GM21390 (cell line): ENCODE results near the gene ASAP3.

ENCODE experiments used
- ATAC-seq: cut with Tn5 transposase; IDR thresholded peaks from one replicate; pipeline ENCODE4 v1.9.1; 2021; ENCODE audit not compliant: unreplicated experiment

Gene ASAP3

DNA sequence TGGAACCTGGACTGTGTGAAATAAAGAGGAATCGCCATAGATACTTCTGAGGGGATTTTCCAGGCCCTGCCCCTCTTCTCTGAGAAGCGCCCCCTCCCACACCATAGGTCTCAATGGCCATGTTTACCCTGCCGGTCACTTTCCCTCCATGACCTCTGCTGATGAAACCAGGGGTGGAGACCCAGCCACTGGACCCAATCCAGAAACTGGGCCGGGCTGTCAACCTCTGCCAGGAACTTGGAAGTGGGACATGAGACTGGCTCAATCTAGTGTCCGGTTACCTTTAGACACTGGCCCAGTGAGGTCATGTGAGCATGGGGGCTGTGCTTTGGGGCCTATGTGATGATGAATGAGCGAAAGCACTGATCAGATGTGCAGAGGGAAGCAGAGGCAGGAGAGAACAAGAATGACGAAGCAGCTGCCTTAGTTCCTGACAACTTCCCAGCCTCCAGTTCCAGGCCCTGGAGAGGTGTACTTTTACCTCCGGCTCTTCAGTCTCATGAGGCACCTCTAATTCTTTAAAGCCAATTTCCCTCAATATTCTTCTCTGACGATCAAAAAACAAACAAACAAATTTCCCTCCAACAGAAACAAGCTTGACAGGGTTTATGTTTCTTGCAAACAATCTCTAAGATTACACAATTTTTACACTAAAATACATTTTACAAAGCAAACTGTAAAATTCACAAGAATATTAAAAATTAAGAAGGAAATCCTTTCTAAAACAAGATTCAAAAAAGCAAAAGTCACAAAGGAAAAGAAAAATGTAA is 4.9 kb downstream of the ASAP3 start:
- ATAC-seq: no peak

DNA sequence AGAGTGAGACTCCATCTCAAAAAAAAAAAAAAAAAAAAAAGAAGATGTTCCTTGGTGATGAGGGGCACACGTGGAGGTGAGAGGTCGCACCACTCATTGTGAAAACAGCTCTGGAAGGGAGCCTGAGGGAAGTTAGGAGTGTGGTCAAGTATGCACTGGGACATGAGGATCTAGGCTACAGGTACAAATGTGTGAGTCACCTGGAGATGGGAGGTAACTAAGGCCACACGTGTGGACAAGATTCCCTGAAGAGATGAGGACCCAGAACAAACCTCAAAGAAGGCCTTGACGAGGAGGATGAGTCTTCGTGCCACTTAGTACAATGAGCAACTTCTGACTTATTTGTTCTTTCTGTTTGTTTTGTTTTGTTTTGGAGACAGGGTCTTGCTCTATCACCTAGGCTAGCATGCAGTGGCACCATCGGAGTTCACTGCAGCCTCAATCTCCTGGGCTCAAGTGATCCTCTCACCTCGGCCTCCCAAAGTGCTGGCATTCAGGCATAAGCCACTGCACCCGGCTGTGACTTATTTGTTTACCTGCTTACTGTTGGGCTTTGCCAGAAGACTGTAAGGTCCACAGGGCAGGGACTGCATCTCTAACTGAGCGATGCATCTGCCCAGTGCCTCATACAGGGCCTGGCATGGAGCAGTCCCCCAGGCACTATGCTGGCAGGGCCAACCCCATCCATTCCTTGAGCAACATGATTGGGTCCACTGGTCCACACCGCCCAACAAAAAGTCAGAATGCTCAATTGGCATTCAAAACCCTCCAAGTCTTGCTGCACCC is 6.4 kb downstream of the ASAP3 start:
- no peak for ATAC-seq

DNA sequence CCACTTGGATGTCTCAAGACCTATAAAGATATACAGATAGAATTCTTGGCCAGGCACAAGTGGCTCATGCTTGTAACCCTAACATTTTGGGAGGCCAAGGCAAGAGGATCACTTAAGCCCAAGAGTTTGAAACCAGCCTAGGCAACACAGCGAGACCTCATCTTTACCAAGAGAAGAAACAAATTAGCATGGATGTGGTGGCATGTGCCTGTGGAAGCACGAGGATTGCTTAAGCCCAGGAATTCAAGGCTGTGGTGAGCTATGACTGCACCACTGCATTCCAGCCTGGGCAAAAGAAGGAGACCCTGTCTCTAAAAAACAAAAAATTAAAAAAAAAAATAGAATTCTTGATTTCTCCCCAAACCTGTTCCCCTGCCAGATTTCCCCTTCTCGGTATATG is 8.3 kb downstream of the ASAP3 start:
- no peak for ATAC-seq

DNA sequence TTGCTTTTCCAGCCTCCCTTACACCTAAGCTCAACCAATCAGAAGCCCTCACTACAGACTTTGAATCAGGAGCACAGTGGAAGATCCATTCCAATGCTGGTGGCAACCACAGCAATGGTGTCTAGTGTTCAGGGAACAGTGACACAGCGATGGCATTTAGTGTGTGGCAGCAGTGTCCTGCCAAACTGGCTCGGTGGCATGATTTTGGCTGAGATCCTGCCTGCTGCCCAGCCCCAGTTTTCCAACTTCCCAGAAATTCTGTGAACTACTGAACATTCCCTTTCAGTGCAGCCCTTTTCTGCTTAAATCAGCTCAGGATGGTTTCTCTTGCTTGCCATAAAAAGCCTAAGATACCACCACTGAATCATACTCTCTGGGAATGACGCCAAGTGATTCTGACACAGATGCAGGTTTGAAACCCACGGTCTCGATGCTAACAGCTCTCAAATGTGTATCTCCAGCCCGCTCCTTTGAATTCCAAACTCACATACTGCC is 8.8 kb downstream of the ASAP3 start:
- ATAC-seq: no peak

DNA sequence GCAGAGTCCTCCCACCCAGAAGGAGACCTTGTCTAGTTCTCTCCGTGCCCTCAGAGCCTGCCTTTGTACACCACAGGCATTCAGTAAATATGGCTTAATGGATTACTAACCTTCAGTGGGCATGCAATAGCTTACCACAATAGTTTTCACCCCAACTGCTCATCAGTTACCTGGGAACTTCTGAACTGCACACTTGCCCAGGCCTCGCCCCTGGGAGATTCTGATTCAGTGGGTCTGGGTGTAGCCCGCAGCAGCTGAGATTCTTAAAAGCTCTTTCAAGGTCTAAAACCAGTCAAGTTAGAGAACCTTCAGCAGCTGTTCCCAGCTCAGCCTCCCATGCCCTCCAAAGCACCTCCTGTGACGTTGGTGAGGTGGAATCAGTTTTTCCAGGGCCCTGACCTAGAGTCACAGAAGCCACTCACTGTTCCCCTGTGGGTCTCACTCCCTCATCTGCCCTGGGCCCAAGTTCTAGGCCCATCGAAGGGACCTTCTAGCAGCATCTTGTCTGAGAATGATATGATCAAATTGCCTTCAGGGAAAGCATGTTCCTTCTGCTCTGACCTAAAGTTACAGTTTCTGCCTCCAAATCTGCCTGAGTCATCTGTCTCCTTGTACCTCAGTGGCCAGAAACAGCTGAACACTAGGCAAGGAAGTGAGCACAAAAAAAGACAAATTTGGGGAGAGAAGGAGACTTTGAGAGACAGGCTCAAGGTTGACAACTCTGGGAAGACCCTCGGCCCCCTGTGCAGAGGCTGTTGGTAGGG is 10.8 kb downstream of the ASAP3 start:
- no peak for ATAC-seq

DNA sequence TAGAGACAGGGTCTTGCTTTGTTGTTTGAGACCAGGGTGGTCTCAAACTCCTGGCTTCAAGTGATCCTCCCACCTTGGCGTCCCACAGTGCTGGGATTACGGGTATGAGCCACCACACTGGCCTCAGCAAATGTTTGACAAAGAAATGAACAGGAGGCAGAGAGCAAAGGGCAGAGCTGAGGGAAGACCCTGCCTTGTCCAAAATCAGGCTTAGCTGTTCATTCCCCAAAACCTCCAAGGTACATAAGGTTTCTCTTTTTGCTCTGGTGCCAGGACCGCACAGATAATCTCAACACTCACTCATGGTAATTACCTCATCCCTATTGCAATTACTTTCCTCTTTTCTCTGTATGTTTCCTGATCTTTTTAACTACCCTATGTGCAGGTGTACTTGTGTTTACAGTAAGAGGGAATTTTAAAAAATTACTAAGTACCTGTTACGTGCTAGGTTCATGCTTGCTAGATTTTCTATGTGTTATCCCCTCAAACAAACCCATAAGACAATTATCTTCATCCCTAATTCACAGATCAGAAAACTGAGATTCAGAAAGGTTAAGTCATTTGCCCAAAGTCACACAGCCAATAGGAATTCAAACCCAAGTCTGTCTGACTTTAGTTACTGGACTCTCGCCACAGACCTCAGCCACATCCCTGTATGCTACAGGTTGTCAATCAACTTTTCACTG is 11.5 kb downstream of the ASAP3 start:
- no peak for ATAC-seq

DNA sequence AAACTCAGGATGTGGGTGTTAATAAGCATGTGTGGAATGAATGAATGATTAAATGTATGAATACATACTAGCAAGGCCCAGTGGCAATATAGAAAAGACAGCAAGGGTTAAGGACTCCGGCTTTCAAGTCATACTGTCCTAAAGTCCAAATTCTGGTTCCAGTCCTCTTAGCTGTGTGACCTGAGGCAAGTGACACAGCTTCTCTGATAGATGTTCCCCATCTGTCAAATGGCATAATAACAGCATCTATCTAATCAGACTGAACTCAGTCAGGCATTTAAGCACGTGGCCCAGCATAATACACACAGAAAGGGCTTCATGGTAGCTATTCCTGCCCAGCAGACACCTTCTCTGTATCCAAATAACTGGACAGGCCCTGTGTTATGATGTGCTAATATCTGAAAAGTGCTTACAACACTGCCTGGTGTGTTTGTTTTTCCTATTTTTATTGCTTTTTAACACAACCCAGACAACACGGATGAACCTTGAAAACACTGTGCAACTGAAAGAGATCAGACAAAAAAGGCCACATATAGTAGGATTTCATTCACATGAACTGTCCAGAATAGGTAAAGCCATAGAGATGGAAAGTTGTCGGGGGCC is 12.4 kb downstream of the ASAP3 start:
- no peak for ATAC-seq

DNA sequence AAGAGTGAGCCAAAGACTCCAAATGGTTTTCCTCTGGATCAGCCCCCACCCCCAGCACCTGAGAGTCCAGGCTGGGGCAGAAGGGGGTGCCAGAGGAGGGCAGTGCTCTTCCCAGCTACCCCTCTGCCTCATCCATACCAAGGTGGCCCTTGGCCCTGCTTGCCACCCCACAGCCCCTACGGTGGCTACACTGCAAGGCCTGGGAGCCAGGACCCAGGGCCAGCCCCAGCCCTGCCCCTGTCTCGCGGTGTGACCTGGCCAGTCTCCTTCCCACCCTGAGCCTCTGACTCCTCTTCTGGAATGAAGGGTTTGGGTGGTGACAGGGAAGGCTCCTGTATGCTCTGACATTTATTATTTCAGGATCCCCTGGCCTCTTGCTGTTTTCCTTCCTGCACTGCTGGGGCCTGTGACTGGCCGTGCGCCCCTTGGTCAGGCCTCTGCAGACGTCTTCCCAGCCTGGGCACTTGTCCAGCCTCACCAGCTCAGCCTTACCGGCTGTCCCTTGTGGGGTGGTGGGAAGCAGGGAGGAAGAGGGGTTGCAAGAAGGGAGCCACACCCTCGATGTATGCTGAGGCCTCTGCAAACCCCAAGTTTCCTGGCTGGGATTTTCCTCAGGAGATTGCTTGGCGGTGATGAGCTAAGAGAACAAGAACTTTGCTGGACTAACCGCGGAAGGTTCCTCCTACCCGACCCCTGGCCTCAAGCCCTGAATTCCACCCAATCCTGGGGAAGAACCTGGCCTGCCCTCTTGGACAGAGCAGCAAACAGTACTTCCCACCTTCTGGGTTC is 13.5 kb downstream of the ASAP3 start:
- ATAC-seq: no peak

DNA sequence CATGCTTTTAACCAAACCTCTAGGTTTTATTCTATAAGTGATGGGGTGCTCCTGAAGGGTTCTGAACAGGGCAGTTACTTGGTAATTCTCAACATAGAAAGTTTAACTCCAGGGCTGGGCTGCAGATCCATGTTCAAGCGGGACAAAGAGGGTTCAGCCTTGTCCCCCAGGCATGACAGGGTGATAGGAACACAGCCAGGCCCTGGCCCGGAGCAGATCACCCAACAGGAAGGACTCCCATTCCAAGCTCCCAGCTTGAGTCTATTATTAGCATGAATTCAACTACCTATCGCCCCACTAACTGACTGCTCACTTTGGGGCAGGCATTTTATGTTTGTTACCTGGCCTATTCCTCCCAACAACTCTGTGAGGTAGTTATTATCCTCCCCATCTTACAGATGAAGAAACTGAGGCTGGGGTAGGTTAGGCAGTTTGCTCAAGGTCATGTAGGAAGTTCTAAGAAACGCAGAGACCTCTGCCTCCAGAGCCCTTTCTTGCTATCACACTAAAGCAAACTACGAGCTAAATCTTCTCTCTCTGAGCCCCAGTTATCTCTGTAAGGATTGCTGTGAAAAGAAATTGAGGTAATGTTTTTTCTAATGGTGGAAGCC is 14.5 kb downstream of the ASAP3 start:
- no peak for ATAC-seq

DNA sequence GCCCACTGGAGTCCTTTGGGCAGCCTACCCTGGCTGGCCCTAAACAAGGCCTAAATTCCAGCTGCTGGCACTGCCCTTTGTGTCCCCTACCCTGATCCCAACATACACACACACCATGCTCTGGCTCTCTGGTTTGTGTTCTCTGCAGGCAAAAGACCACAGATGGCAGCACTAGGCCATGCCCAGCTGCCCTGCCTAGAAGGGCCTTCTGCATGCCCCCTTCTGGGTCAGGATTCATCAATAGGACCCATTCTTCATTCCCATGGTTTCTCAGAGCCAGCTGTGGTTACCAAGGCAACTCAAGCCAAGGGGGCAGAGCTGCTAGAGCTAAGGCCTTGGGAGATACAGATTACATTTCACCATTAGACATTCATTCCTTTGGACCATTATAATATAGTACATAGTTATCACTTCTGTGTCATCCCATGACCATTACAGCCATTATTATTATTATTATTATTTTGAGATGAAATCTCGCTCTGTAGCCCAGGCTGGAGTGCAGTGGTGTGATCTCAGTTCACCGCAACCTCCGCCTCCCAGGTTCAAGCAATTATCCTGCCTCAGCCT is 17.5 kb downstream of the ASAP3 start:
- no peak for ATAC-seq

DNA sequence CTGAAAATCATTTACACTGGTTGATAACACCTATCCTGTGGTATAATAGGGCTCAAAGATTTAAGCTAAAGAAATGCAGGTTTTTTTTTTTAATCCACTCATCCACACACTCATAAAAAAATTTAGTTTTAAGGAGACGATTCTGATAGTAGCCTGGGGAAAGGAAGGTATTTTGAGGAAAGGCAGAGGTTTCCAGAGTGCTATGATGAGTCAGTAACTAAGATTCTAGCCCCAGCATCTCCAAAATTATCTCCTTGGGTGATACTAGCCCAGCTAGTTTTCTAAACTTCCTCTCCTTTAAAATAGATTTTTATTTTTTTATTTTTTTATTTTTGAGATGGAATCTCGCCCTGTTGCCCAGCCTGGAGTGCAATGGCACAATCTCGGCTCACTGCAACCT is 20.7 kb downstream of the ASAP3 start:
- ATAC-seq: no peak

DNA sequence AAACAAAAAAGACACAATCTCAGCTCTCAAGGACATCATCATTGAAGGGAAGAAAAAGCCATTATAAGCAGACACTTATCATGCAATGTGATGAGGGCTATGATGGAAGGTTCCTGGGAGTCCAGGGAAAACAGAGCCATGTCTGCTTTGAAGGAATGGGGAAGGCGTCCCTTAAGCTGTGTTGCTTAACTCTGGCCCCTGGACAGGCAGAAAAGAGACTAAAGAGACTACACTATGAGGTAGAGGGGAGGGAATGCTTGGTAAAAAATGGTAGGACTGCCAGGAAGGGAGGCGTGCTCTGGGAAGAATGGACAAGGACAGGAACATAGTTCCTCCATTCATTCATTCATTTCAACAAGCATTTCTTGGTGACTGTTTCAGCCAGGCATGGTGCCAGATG is 21.2 kb downstream of the ASAP3 start:
- no peak for ATAC-seq

DNA sequence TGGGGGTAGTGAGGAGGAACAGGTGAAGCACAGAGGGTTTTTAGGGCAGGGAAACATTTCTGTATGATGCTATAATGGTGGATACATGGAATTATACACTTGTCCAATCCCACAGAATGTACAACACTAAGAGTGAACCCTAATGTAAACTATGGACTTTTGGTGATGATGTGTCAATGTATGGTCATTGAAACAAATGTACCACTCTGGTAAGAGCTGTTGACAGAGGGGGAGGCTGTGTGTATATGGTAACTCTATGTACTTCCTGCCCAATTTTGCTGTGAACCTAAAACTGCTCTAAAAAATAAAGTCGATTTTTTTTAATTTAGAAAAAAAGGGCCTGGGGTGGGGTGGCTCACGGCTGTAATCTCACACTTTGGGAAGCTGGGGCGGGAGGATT is 22.9 kb downstream of the ASAP3 start:
- no peak for ATAC-seq

DNA sequence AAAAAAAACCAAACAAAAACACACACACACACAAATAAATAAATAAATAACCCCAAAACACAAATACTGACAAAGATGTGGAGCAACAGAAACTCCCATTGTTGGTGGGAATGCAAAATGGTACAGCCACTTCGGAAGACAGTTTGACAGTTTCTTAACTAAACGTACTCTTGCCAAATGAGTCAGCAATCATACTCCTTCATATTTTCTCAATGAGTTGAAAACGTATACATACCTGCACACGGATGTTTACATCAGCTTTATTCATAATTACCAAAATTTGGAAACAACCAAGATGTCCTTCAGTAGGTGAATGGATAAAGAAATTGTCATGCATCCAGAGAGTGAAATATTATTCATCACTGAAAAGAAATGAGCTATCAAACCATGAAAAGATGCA is 23.5 kb downstream of the ASAP3 start:
- ATAC-seq: no peak

DNA sequence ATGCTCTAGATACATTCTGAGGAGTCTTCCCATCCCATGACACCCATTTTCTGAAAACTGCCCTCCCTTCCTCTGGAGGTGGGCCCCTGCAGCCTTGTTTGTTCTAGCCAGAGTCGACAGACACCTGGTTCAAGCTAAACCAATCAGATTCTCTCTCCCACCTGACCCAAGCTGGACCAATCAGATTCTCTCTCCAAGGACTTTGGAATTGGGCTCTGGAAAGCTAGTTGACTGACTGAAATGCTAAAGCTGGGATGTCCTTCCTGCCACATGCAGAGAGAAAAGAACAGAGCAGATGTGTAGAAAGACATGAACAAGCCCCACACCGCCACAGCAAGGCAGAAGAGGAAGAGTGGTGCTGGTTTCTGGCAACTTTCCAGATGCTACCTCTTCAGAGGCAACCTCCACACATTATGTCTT is 24.6 kb downstream of the ASAP3 start:
- ATAC-seq: no peak

DNA sequence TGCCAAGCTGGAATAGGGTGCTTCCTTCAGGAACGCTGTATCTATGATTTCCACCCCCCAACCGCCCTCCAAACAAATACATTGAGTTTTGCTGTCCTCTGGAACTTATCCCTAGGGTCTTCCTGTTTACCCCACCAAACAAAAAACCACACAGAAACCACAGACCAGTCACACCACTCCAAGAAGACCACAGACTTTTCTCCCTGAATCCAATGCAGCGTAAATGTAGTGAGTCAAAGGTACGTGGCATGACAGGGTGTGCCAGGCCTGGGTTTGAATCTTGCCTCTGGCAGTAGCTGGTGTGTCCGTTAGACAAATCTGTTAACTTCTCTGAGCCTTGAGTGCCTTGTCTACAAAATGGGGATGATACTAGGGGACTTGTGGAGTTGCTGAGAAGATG is 27.8 kb downstream of the ASAP3 start:
- ATAC-seq: no peak

DNA sequence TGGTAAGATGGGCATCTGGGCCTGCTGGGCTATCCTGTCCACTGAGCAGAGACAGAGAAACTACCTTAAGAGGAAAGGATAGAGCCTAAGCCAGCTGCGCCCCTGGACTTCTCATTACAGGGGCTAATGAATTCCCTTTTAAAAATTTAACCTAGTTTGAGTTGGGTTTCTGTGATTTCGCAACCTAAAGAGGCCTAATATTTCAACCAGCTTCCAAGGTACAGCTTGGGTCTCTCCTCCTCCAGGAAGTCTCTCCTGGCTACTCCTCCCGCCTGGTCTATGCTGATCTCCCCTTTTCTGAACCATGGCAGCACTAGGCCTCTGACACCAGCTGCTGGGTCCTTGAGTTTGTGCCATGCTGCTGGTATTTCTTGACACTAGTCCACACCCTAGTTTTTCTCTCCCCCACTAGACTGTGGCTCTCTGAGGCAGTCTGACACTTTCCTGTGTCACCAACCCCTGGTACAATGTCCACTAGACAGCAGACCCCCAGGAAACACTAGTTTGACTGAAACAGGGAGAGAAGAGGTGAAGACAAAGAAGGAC is 30.5 kb downstream of the ASAP3 start:
- no peak for ATAC-seq

DNA sequence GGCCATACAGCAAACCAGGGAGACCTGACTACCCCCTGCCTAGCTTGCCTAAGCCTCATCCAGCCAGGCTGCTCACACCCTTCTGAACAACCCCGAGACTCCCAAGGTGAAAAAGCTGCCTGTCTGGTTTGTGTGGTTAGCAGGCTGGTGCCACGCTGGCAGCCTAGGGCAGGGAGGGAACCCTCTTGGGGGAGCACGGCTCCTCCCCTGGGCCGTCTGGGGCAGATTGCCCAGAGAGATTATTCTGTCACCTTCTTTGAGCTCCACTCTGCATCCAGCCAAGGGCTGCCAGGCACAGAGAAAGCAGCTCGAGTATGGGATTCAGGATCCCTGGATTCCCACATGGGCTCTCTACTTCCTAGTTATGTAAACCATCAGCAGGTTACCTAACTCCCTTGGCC is 32.0 kb downstream of the ASAP3 start:
- no peak for ATAC-seq

DNA sequence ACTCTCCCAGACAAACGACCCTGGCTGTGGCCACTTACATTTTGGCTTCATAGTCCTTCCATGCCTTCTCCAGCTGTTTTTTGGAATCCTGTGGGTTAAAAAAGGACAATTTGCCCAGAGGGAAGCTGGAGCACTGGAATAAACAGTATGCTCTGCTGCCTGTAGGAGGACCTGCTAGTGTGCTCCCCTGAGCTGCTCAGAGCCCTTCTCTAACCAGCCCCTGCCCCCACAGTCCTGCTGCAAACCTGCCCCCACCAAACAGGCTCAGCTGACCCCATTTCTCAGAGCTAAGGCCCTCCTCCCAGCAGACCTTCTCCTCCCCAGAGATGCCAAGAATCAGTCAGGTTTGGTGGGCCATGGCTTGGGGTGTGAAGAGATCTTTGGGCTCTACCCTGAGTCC is 32.5 kb downstream of the ASAP3 start:
- no peak for ATAC-seq
